Transverse colon (tissue), 4 donors: ENCODE measurements around the gene TRAPPC10. TPM values are rescaled to one million over a fixed set of nuclear protein-coding genes. Genes with fewer than 3 reads are reported as not detected.

Source experiments
- DNase-seq: peaks from one replicate; pipeline ENCODE4 v3.0.0-alpha.2; 2019
- H3K27ac ChIP-seq, 4 donors: fragments of 200-600 bp; sonication (generic); 2 replicates each; pipeline ENCODE4 v1.5.1; 2016 to 2018; ENCODE audit warnings: inconsistent platforms in 4 of 4
- H3K27me3 ChIP-seq: fragments of 200-600 bp; sonication (generic); 2 replicates; pipeline ENCODE4 v1.5.1; 2017; ENCODE audit warnings: inconsistent platforms
- H3K36me3 ChIP-seq, 4 donors: fragments of 200-600 bp; sonication (generic); 2 replicates each; pipeline ENCODE4 v1.5.1; 2017 to 2019; ENCODE audit warnings: inconsistent platforms in 4 of 4
- H3K4me1 ChIP-seq, 4 donors: fragments of 200-600 bp; sonication (generic); 2 replicates each; pipeline ENCODE4 v1.5.1; 2017 to 2020; ENCODE audit warnings: inconsistent platforms in 4 of 4
- H3K4me3 ChIP-seq, 4 donors: fragments of 200-600 bp; sonication (generic); 1 replicate in 1 of 4; 2 replicates in 3 of 4; pipeline versions ENCODE4 v1.5.1 to v1.6.1; 2017 to 2019; ENCODE audit warnings: inconsistent platforms in 4 of 4
- H3K9me3 ChIP-seq, 2 donors: fragments of 200-600 bp; sonication (generic); 2 replicates each; pipeline ENCODE4 v1.5.1; 2017 to 2019; ENCODE audit warnings: inconsistent platforms in 2 of 2
- EP300 ChIP-seq: sonication (generic); formaldehyde crosslinking; IDR thresholded peaks from one replicate; pipeline ENCODE4 v1.6.1; 2017; ENCODE audit warnings: antibody characterized with exemption, low read depth
- POLR2A ChIP-seq: fragments of 450-650 bp; IDR thresholded peaks from one replicate; pipeline ENCODE4 v1.6.1; 2016; ENCODE audit warnings: antibody characterized with exemption, mild to moderate bottlenecking, moderate library complexity
- POLR2AphosphoS5 ChIP-seq, 3 donors: sonication (generic); formaldehyde crosslinking; IDR thresholded peaks; one replicate each; pipeline ENCODE4 v1.6.1; 2016; ENCODE audit warnings: antibody characterized with exemption in 3 of 3
- WGBS, 2 donors: methylation state at CpG; one replicate each; pipeline ENCODE4 v1.1.5; 2018; ENCODE audit warnings: low coverage in 1 of 2; 5-methylcytosine and 5-hydroxymethylcytosine counted together
- in situ Hi-C, 4 donors: fragments of 200-750 bp; cut with MboI; loops; one replicate each; pipeline versions ENCODE4 v1.15.0 to v1.15.1; 2017; ENCODE audit warnings: low sequenced_read_pairs in 3 of 4, low pct_ligation_motif_present in 1 of 4, low pct_unique_long_range_greater_than_20kb in 1 of 4
- intact Hi-C: fragments of 100-400 bp; cut with DNase I; formaldehyde crosslinking; loops from one replicate; pipeline ENCODE4 v1.15.1; 2023; ENCODE audit warnings: low total_unique reads
- total RNA-seq, 4 donors: library from RNA; depleted of rRNA; stranded (reverse); fragments of >200 nt; gene quantifications; one replicate each; pipeline ENCODE4 v1.1.0, GENCODE V29; 2016
- TF ChIP-seq, protein P1 (sequence below), 5 experiments: fragments of 200-600 bp in 3 of 5; fragments of 450-650 bp in 2 of 5; sonication (generic) in 3 of 5; IDR thresholded peaks; 1 replicate in 2 of 5; 2 replicates in 3 of 5; pipeline ENCODE4 v1.5.1; 2016 to 2017; ENCODE audit warnings: antibody characterized with exemption in 5 of 5, inconsistent platforms in 3 of 5, mild to moderate bottlenecking in 2 of 5, moderate library complexity in 1 of 5

TRAPPC10 gene
- total RNA-seq, 4 donors from 2014 or later = 71.0 to 81.5 (median 79.8) TPM

DNA sequence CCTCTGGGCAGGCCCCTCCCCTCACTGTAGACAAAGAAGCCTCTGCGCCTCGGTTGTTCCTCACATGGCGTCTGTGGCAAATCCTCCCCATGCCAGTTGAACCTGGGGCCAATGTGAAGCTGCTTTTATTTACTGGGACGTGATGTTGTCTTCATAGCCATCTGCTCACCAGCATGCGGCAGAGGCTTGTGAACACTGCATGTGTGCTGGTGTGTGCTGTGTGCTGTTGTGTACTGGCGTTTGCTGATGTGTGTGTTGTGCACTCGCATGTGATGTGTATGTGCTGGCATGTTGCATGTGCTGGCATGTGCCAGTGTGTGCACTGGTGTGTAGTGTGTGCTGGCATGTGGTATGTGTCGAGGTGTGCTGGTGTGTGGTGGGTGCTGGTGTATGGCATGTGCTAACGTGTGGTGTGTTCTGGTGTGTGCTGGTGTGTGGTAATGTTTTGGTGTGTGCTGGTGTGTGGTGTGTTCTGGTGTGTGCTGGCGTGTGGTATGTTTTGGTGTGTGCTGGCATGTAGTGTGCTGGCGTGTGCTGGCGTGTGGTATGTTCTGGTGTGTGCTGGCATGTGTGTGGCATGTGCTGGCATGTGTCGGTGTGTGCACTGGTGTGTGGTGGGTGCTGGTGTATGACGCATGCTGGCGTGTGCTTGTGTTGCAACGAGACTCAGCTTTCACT, 37.2 kb upstream of the TRAPPC10 start:
- no peaks in the 10 kb centered on the region for H3K9me3 ChIP-seq
- no peaks in the 10 kb centered on the region for H3K4me1 ChIP-seq
- WGBS, 2 donors = 85 to 90% methylated on average over 6 to 16 of the region's 16 CpGs
- peaks cover 0 to 30% (median 10%) of the 10 kb centered on the region in 4 donors for H3K36me3 ChIP-seq
- in situ Hi-C loops (loop anchor here in 1 of 4 donors (25.0 kb wide), 1 partner anchor 163 kb away; no protein-coding TSS in a partner anchor), intact Hi-C loops (no loop called here)
- H3K27ac ChIP-seq = no peak overlapping the region
- H3K27me3 ChIP-seq = no peaks in the 10 kb centered on the region
- no peak overlapping the region for H3K4me3 ChIP-seq
- no peak for DNase-seq
- TF ChIP-seq, protein P1, sequence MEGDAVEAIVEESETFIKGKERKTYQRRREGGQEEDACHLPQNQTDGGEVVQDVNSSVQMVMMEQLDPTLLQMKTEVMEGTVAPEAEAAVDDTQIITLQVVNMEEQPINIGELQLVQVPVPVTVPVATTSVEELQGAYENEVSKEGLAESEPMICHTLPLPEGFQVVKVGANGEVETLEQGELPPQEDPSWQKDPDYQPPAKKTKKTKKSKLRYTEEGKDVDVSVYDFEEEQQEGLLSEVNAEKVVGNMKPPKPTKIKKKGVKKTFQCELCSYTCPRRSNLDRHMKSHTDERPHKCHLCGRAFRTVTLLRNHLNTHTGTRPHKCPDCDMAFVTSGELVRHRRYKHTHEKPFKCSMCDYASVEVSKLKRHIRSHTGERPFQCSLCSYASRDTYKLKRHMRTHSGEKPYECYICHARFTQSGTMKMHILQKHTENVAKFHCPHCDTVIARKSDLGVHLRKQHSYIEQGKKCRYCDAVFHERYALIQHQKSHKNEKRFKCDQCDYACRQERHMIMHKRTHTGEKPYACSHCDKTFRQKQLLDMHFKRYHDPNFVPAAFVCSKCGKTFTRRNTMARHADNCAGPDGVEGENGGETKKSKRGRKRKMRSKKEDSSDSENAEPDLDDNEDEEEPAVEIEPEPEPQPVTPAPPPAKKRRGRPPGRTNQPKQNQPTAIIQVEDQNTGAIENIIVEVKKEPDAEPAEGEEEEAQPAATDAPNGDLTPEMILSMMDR (IDR thresholded peaks at IDR 0.05) = no peak
- no peak for TF ChIP-seq POLR2A
- no peak for TF ChIP-seq POLR2AphosphoS5 (IDR thresholded peaks at IDR 0.05)
- no peak for TF ChIP-seq EP300

DNA sequence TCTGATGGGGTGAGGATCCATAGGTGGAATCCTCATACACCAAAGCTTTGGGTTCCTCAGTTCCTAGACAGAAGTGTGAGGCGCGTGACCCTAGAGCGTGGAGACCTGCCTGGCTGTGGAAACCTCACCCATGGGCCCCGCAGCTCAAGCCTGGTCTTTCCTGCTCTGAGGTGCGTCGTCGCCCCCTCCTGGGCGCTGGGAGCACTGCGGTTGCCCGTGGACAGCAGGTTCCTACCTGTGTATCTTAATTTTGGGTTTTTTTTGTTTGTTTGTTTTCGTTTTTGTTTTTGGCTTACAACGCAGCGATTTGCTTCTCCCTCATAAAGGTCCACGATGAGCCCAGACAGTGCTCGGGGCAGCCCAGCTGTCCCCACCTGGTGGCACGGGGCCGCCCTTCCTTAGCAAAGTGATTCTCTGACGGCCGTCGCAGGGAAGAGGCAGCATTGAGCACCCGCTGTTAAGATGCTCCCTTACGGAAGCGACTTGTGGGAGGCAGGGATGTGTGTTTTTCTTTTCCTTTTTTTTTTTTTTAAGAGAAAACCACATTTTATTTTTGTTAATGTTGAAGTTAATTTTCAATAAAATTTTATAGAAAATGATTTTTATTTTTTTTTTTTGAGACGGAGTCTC, 36.5 kb upstream of the TRAPPC10 start:
- peak; percentile 82 for DNase-seq
- in situ Hi-C loops = loop anchor here in 1 of 4 donors (25.0 kb wide), 1 partner anchor 163 kb away; no protein-coding TSS in a partner anchor
- Histone ChIP-seq H3K27me3 (no peaks in the 10 kb centered on the region), H3K4me3 (no peak overlapping the region), H3K36me3 (peaks cover 0 to 25% (median 9%) of the 10 kb centered on the region in 4 donors), H3K27ac (no peak overlapping the region), H3K9me3 (no peaks in the 10 kb centered on the region), H3K4me1 (no peaks in the 10 kb centered on the region)
- intact Hi-C loops = loop anchor here (1.0 kb wide), 1 partner anchor 16 kb away; no protein-coding TSS in a partner anchor
- TF ChIP-seq, protein P1 (IDR thresholded peaks at IDR 0.05) = peak; percentile 90 to 95 (median 94)
- no peak for TF ChIP-seq EP300
- WGBS, 2 donors = 28 to 72% methylated on average over 9 to 23 of the region's 24 CpGs

DNA sequence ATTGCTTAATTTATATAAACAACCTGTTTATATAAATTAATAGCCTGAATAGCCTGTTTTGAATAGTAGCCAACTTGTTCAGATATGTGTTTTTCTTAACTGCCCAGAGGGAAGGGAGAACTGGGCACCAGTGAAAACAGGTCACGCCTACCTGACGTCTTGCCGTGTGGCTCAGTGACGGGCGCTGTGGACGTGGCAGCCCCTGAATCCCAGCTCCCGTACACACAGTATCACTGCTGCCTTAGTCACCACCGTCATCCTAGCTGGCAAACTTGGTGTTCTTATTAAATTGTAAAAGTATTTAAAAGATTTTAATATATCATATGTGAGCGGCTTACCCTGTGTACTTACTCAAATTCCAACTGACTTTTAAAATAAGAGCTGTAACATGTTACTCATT, 35.4 kb upstream of the TRAPPC10 start:
- H3K36me3 ChIP-seq = peaks cover 0 to 23% (median 7%) of the 10 kb centered on the region in 4 donors
- DNase-seq = no peak
- H3K27ac ChIP-seq = peak overlapping the region in 1 of 4 donors; percentile 7
- in situ Hi-C loops (loop anchor here in 1 of 4 donors (25.0 kb wide), 1 partner anchor 164 kb away; no protein-coding TSS in a partner anchor), intact Hi-C loops (loop anchor here (1.0 kb wide), 1 partner anchor 15 kb away; no protein-coding TSS in a partner anchor)
- H3K27me3 ChIP-seq = no peaks in the 10 kb centered on the region
- TF ChIP-seq POLR2A (no peak), EP300 (no peak), POLR2AphosphoS5 (IDR thresholded peaks at IDR 0.05) (no peak)
- TF ChIP-seq, protein P1 (IDR thresholded peaks at IDR 0.05) = no peak
- H3K4me1 ChIP-seq = no peaks in the 10 kb centered on the region
- H3K4me3 ChIP-seq = no peak overlapping the region
- no peaks in the 10 kb centered on the region for H3K9me3 ChIP-seq
- WGBS, 2 donors = 88 to 93% methylated on average over 7 to 9 of the region's 9 CpGs

DNA sequence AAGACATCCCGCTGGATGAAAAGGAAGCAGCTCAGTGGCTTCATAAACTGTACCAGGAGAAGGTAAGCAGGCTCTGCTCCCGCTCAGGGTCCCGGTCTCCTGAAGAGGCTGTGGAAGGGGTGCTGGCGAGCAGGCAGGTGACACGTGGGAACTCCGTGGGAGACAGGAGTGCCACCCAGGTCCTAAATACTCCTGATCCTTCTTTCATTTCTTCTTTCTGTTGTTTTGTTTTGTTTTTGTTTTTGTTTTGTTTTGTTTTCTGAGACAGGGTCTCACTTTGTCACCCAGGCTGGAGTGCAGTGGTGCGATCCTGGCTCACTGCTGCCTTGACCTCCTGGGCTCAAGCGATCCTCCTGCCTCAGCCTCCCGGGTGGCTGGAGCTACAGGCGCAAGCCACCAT, 34.0 kb upstream of the TRAPPC10 start:
- DNase-seq = no peak
- H3K27me3 ChIP-seq = no peaks in the 10 kb centered on the region
- in situ Hi-C loops = loop anchor here in 1 of 4 donors (25.0 kb wide), 1 partner anchor 166 kb away; no protein-coding TSS in a partner anchor
- intact Hi-C loops = no loop called here
- no peak overlapping the region for H3K27ac ChIP-seq
- no peak for TF ChIP-seq POLR2AphosphoS5 (IDR thresholded peaks at IDR 0.05)
- no peak for TF ChIP-seq EP300
- TF ChIP-seq POLR2A = no peak
- TF ChIP-seq, protein P1 (IDR thresholded peaks at IDR 0.05) = no peak
- 94 to 98% methylated on average over 6 to 10 of the region's 10 CpGs for WGBS, 2 donors
- no peaks in the 10 kb centered on the region for H3K9me3 ChIP-seq
- H3K36me3 ChIP-seq = peaks cover 0 to 32% (median 11%) of the 10 kb centered on the region in 4 donors
- no peaks in the 10 kb centered on the region for H3K4me1 ChIP-seq
- no peak overlapping the region for H3K4me3 ChIP-seq
